Ovary (tissue), 3 donors: ENCODE results near the gene COL27A1.

ENCODE experiments used
- EP300 ChIP-seq: sonication (generic); formaldehyde crosslinking; IDR thresholded peaks from one replicate; pipeline ENCODE4 v1.6.1; 2017; ENCODE audit warnings: antibody characterized with exemption
- TF ChIP-seq, protein P1 (sequence below), 3 donors: fragments of 450-650 bp in 2 of 3; fragments of 200-600 bp in 1 of 3; IDR thresholded peaks; one replicate each; pipeline versions ENCODE4 v1.5.1 to v1.8.0; 2016 to 2022; ENCODE audit warnings: antibody characterized with exemption in 3 of 3, mild to moderate bottlenecking in 1 of 3
- donor health status: DM: no; HTN: no; CAD: no.

DNA sequence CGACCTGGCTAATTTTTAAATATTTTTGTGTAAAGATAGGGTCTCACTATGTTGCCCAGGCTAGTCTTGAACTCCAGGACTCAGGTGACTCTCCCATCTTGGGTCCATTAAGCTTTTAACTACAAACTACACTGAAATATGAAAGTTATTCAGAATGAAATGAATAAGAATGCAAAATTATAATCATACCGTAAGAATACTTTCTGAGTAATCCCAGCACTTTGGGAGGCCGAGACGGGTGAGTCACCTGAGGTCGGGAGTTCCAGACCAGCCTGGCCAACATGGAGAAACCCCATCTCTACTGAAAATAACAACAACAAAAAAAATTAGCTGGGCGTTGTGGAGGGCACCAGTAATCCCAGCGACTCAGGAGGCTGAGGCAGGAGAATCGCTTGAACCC, 166.4 kb downstream of the COL27A1 start:
- no peak for TF ChIP-seq EP300
- TF ChIP-seq, protein P1, sequence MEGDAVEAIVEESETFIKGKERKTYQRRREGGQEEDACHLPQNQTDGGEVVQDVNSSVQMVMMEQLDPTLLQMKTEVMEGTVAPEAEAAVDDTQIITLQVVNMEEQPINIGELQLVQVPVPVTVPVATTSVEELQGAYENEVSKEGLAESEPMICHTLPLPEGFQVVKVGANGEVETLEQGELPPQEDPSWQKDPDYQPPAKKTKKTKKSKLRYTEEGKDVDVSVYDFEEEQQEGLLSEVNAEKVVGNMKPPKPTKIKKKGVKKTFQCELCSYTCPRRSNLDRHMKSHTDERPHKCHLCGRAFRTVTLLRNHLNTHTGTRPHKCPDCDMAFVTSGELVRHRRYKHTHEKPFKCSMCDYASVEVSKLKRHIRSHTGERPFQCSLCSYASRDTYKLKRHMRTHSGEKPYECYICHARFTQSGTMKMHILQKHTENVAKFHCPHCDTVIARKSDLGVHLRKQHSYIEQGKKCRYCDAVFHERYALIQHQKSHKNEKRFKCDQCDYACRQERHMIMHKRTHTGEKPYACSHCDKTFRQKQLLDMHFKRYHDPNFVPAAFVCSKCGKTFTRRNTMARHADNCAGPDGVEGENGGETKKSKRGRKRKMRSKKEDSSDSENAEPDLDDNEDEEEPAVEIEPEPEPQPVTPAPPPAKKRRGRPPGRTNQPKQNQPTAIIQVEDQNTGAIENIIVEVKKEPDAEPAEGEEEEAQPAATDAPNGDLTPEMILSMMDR (IDR thresholded peaks at IDR 0.05) = no peak
